Mesenchymal stem cell (in vitro differentiated cells and primary cell): ENCODE measurements around the gene PTPN1.
"Not testable (repeated sequence)": the region's sequence is repeated elsewhere in the genome, so short reads cannot be mapped to it uniquely, and the experiment has no call there.

Experiments used
- DNase-seq: peaks from one replicate; pipeline ENCODE4 v3.0.0-alpha.2; 2013
- H2AFZ ChIP-seq: one replicate; pipeline ENCODE4 v1.6.1; 2013; ENCODE audit warnings: low read depth, mild to moderate bottlenecking, control low read depth, inconsistent platforms, low read length, moderate library complexity
- H2AK5ac ChIP-seq: 2 replicates; pipeline ENCODE4 v1.6.1; 2013; ENCODE audit warnings: low read length, moderate library complexity, mild to moderate bottlenecking, inconsistent platforms; ENCODE audit not compliant: severe bottlenecking
- H2BK120ac ChIP-seq: one replicate; pipeline ENCODE4 v1.6.1; 2013; ENCODE audit warnings: low read depth, mild to moderate bottlenecking, inconsistent platforms, low read length, moderate library complexity
- H2BK12ac ChIP-seq, 2 experiments: one replicate each; pipeline ENCODE4 v1.6.1; 2013; ENCODE audit warnings: inconsistent platforms in 2 of 2, low read length in 2 of 2, mild to moderate bottlenecking in 2 of 2, moderate library complexity in 2 of 2, control low read depth in 1 of 2
- H2BK15ac ChIP-seq: one replicate; pipeline ENCODE4 v1.6.1; 2013; ENCODE audit warnings: mild to moderate bottlenecking, low read depth, inconsistent platforms; ENCODE audit not compliant: poor library complexity, severe bottlenecking
- H2BK5ac ChIP-seq: 2 replicates; pipeline ENCODE4 v1.6.1; 2013; ENCODE audit warnings: low read depth, mild to moderate bottlenecking, low read length, control low read depth, inconsistent platforms; ENCODE audit not compliant: poor library complexity, severe bottlenecking
- H3K14ac ChIP-seq, 2 experiments: one replicate each; pipeline ENCODE4 v1.6.1; 2013; ENCODE audit warnings: inconsistent platforms in 2 of 2, low read length in 2 of 2, control low read depth in 1 of 2, mild to moderate bottlenecking in 1 of 2, moderate library complexity in 1 of 2
- H3K18ac ChIP-seq, 2 experiments: one replicate each; pipeline ENCODE4 v1.6.1; 2013; ENCODE audit warnings: inconsistent platforms in 2 of 2, low read length in 2 of 2, control low read depth in 1 of 2, low read depth in 1 of 2, mild to moderate bottlenecking in 1 of 2
- H3K23ac ChIP-seq, 2 experiments: one replicate each; pipeline ENCODE4 v1.6.1; 2013; ENCODE audit warnings: inconsistent platforms in 2 of 2, low read length in 2 of 2, mild to moderate bottlenecking in 2 of 2, moderate library complexity in 2 of 2, control low read depth in 1 of 2
- H3K27ac ChIP-seq: 2 replicates; pipeline ENCODE4 v1.5.1; 2013; ENCODE audit warnings: mild to moderate bottlenecking, moderate library complexity, low read length, control low read depth, inconsistent platforms; ENCODE audit not compliant: poor library complexity, severe bottlenecking
- H3K27me3 ChIP-seq, 2 experiments: 2 replicates each; pipeline versions ENCODE4 v1.6.1 to v1.7.0; 2013; ENCODE audit warnings: low read length in 2 of 2, mild to moderate bottlenecking in 2 of 2, moderate library complexity in 2 of 2, control low read depth in 1 of 2, inconsistent platforms in 1 of 2; ENCODE audit not compliant: control insufficient read depth in 1 of 2, insufficient read depth in 1 of 2
- H3K36me3 ChIP-seq, 2 experiments: 2 replicates each; pipeline versions ENCODE4 v1.6.1 to v1.7.0; 2013; ENCODE audit warnings: low read length in 2 of 2, control low read depth in 1 of 2, inconsistent platforms in 1 of 2, low read depth in 1 of 2, mild to moderate bottlenecking in 1 of 2; ENCODE audit not compliant: insufficient read depth in 2 of 2, control insufficient read depth in 1 of 2
- H3K4ac ChIP-seq, 2 experiments: one replicate each; pipeline ENCODE4 v1.6.1; 2013; ENCODE audit warnings: inconsistent platforms in 2 of 2, low read length in 2 of 2, mild to moderate bottlenecking in 2 of 2, moderate library complexity in 2 of 2, control low read depth in 1 of 2, low read depth in 1 of 2
- H3K4me1 ChIP-seq: 2 replicates; pipeline ENCODE4 v1.6.1; 2013; ENCODE audit warnings: low read depth, low read length, control low read depth; ENCODE audit not compliant: control insufficient read depth, insufficient read depth
- H3K4me2 ChIP-seq: 2 replicates; pipeline ENCODE4 v1.6.1; 2013; ENCODE audit warnings: low read length, mild to moderate bottlenecking, inconsistent platforms; ENCODE audit not compliant: poor library complexity, severe bottlenecking
- H3K4me3 ChIP-seq, 2 experiments: 2 replicates each; pipeline versions ENCODE4 v1.5.1 to v1.7.0; 2013; ENCODE audit warnings: low read length in 2 of 2, mild to moderate bottlenecking in 2 of 2, control low read depth in 1 of 2, low read depth in 1 of 2; ENCODE audit not compliant: insufficient read depth in 1 of 2
- H3K79me1 ChIP-seq: replicated peaks from 2 replicates; pipeline ENCODE4 v1.6.1; 2013; ENCODE audit warnings: mild to moderate bottlenecking, control low read depth, low read length, inconsistent platforms; ENCODE audit not compliant: poor library complexity, severe bottlenecking
- H3K9ac ChIP-seq: 2 replicates; pipeline ENCODE4 v1.7.0; 2013; ENCODE audit warnings: mild to moderate bottlenecking, low read length, moderate library complexity
- H3K9me3 ChIP-seq: 2 replicates; pipeline ENCODE4 v1.7.0; 2013; ENCODE audit warnings: mild to moderate bottlenecking, low read length; ENCODE audit not compliant: control insufficient read depth
- H4K8ac ChIP-seq: one replicate; pipeline ENCODE4 v1.6.1; 2013; ENCODE audit warnings: inconsistent platforms, mild to moderate bottlenecking, low read length, moderate library complexity
- H4K91ac ChIP-seq: one replicate; pipeline ENCODE4 v1.6.1; 2013; ENCODE audit warnings: mild to moderate bottlenecking, low read length, inconsistent platforms
- WGBS: methylation state at CpG from one replicate; pipeline ENCODE4 v1.1.7; 2013; ENCODE audit warnings: mixed read lengths; 5-methylcytosine and 5-hydroxymethylcytosine counted together

Gene PTPN1

GRCh38 chr20:50598768-50599167 is 88.6 kb downstream of the PTPN1 start:
- not testable (repeated sequence) for H3K4ac ChIP-seq, H2AK5ac ChIP-seq, H3K27me3 ChIP-seq, H2BK15ac ChIP-seq, H3K9me3 ChIP-seq, H3K4me2 ChIP-seq, H4K8ac ChIP-seq, H2BK120ac ChIP-seq, H3K27ac ChIP-seq, H3K23ac ChIP-seq, H3K79me1 ChIP-seq, H4K91ac ChIP-seq, H3K18ac ChIP-seq, DNase-seq, H3K9ac ChIP-seq, H2AFZ ChIP-seq, H2BK12ac ChIP-seq, H2BK5ac ChIP-seq, H3K4me3 ChIP-seq, H3K14ac ChIP-seq
- Histone ChIP-seq H3K36me3 (peaks cover 40 to 79% of the 10 kb centered on the region in 2 experiments), H3K4me1 (peaks cover 28% of the 10 kb centered on the region)
- 100% methylated on average over 4 of the region's 5 CpGs for WGBS

GRCh38 chr20:50600281-50600895 is 90.2 kb downstream of the PTPN1 start:
- no peaks in the 10 kb centered on the region for H3K27me3 ChIP-seq
- H3K79me1 ChIP-seq = no peaks in the 10 kb centered on the region
- H3K23ac ChIP-seq = no peak overlapping the region
- H3K27ac ChIP-seq = no peak overlapping the region
- H2AFZ ChIP-seq = no peak overlapping the region
- no peak overlapping the region for H3K14ac ChIP-seq
- H2AK5ac ChIP-seq = no peak overlapping the region
- no peak overlapping the region for H3K18ac ChIP-seq
- H3K4me2 ChIP-seq = no peak overlapping the region
- H3K9me3 ChIP-seq = no peaks in the 10 kb centered on the region
- no peak overlapping the region for H4K8ac ChIP-seq
- H2BK15ac ChIP-seq = no peak overlapping the region
- H4K91ac ChIP-seq = no peak overlapping the region
- no peak overlapping the region for H2BK120ac ChIP-seq
- H3K4me3 ChIP-seq = no peak overlapping the region
- DNase-seq = no peak
- H3K9ac ChIP-seq = no peak overlapping the region
- WGBS = 88% methylated on average over 12 of the region's 12 CpGs
- peaks cover 36 to 80% of the 10 kb centered on the region in 2 experiments for H3K36me3 ChIP-seq
- no peak overlapping the region for H2BK12ac ChIP-seq
- peaks cover 20% of the 10 kb centered on the region for H3K4me1 ChIP-seq
- no peak overlapping the region for H3K4ac ChIP-seq
- H2BK5ac ChIP-seq = no peak overlapping the region

- H3K4ac ChIP-seq = no peak overlapping the region
- no peaks in the 10 kb centered on the region for H3K79me1 ChIP-seq
- no peak overlapping the region for H3K23ac ChIP-seq
- no peaks in the 10 kb centered on the region for H3K9me3 ChIP-seq
- H2BK15ac ChIP-seq = no peak overlapping the region
- H4K91ac ChIP-seq = no peak overlapping the region
- no peak overlapping the region for H3K14ac ChIP-seq
- no peak for DNase-seq
- no peak overlapping the region for H3K18ac ChIP-seq
- H2BK5ac ChIP-seq = no peak overlapping the region
- H3K36me3 ChIP-seq = peaks cover 39 to 77% of the 10 kb centered on the region in 2 experiments
- H2AFZ ChIP-seq = no peak overlapping the region
- no peak overlapping the region for H3K4me2 ChIP-seq
- H2BK120ac ChIP-seq = no peak overlapping the region
- H3K27me3 ChIP-seq = no peaks in the 10 kb centered on the region
- H3K9ac ChIP-seq = no peak overlapping the region
- peaks cover 10% of the 10 kb centered on the region for H3K4me1 ChIP-seq
- H3K27ac ChIP-seq = no peak overlapping the region
- H2BK12ac ChIP-seq = no peak overlapping the region
- WGBS = 92% methylated on average over 33 of the region's 33 CpGs
- H4K8ac ChIP-seq = no peak overlapping the region
- H3K4me3 ChIP-seq = no peak overlapping the region
- H2AK5ac ChIP-seq = no peak overlapping the region
Measured at GRCh38 chr20:50601511-50602431, 91.6 kb downstream of the PTPN1 start.

- Histone ChIP-seq H4K8ac (no peak overlapping the region), H3K27ac (no peak overlapping the region), H3K9ac (no peak overlapping the region), H3K4ac (no peak overlapping the region), H2BK12ac (peak overlapping the region in 1 of 2 experiments; percentile 35), H2AFZ (no peak overlapping the region), H2AK5ac (no peak overlapping the region), H3K36me3 (peaks cover 43 to 79% of the 10 kb centered on the region in 2 experiments), H2BK5ac (no peak overlapping the region), H3K23ac (peak overlapping the region in 1 of 2 experiments; percentile 9), H2BK120ac (no peak overlapping the region), H3K79me1 (no peaks in the 10 kb centered on the region), H2BK15ac (no peak overlapping the region), H3K4me1 (peaks cover 7% of the 10 kb centered on the region), H3K18ac (no peak overlapping the region), H3K27me3 (no peaks in the 10 kb centered on the region), H3K4me3 (no peak overlapping the region), H3K14ac (no peak overlapping the region), H4K91ac (no peak overlapping the region), H3K4me2 (no peak overlapping the region), H3K9me3 (no peaks in the 10 kb centered on the region)
- WGBS = 90% methylated on average over 15 of the region's 15 CpGs
- no peak for DNase-seq
Measured at GRCh38 chr20:50602432-50603088, 92.4 kb downstream of the PTPN1 start.
